NB4 (cell line): ENCODE measurements around the gene CACNA1B.

Experiments used
- DNase-seq: peaks from one replicate; pipeline ENCODE4 v3.0.0; 2010; ENCODE audit warnings: low read depth
- H3K4me3 ChIP-seq: one replicate; pipeline ENCODE4 v1.5.1; 2011; ENCODE audit warnings: mild to moderate bottlenecking, low read depth, low read length, moderate library complexity
- CTCF ChIP-seq: IDR thresholded peaks from one replicate; pipeline ENCODE4 v1.5.1; 2012; ENCODE audit warnings: low read depth, low read length
- MAX ChIP-seq: IDR thresholded peaks from 2 replicates; pipeline ENCODE4 v1.6.1; 2011; ENCODE audit warnings: low read depth, low read length
- MYC ChIP-seq: IDR thresholded peaks from 2 replicates; pipeline ENCODE4 v1.6.1; 2011; ENCODE audit warnings: low read depth, low read length
- POLR2A ChIP-seq: IDR thresholded peaks from 2 replicates; pipeline ENCODE4 v1.6.1; 2011; ENCODE audit warnings: mild to moderate bottlenecking; ENCODE audit not compliant: insufficient read length; ENCODE audit errors: extremely low read depth

Gene CACNA1B

GRCh38 chr9:137838576-137838975, 39.0 kb upstream of the CACNA1B start:
- no peak for TF ChIP-seq POLR2A
- TF ChIP-seq CTCF: no peak
- TF ChIP-seq MYC: no peak
- no peak for TF ChIP-seq MAX
- H3K4me3 ChIP-seq: no peak overlapping the region
- DNase-seq: no peak

- H3K4me3 ChIP-seq: no peak overlapping the region
- no peak for DNase-seq
- TF ChIP-seq POLR2A: no peak
- TF ChIP-seq MYC: no peak
- no peak for TF ChIP-seq CTCF
- TF ChIP-seq MAX: no peak
These were observed 34.2 kb upstream of the CACNA1B start for GRCh38 chr9:137843355-137843754.

GRCh38 chr9:137851516-137852267, 25.9 kb upstream of the CACNA1B start:
- TF ChIP-seq CTCF (no peak), MYC (no peak), POLR2A (no peak), MAX (no peak)

GRCh38 chr9:137853392-137853995, 24.1 kb upstream of the CACNA1B start:
- no peak for DNase-seq
- H3K4me3 ChIP-seq: no peak overlapping the region
- TF ChIP-seq CTCF: no peak
- no peak for TF ChIP-seq POLR2A
- TF ChIP-seq MAX: no peak
- TF ChIP-seq MYC: no peak

More at GRCh38 chr9:137851516-137852267, 25.9 kb upstream of the CACNA1B start:
- no peak overlapping the region for H3K4me3 ChIP-seq
- DNase-seq: no peak

- no peak overlapping the region for H3K4me3 ChIP-seq
- no peak for DNase-seq
- TF ChIP-seq CTCF (no peak), POLR2A (no peak), MYC (no peak), MAX (no peak)
These were observed 17.2 kb upstream of the CACNA1B start for GRCh38 chr9:137860361-137860760.
